ENCODE measurements around the gene ANKS3. TPM values are rescaled to one million over a fixed set of nuclear protein-coding genes. Genes with fewer than 3 reads are reported as not detected.

The ANKS3 gene
- total RNA-seq, 2 donors from 2014 or later = 10.1 to 23.2 TPM

- intact Hi-C loops (cut with DNase I) = no loop called here
- Histone ChIP-seq H3K27ac (no peak overlapping the region), H3K4me3 (no peak overlapping the region), H3K9ac (ENCODE audit: low read depth in 2 of 2, low read length in 2 of 2) (no peak overlapping the region), H3K9me3 (no peaks in the 10 kb centered on the region), H3K36me3 (peaks cover 12% of the 10 kb centered on the region), H3K27me3 (no peaks in the 10 kb centered on the region), H3K4me1 (peaks cover 14% of the 10 kb centered on the region)
- TF ChIP-seq CTCF (IDR thresholded peaks at IDR 0.05) = no peak
- DNase-seq = no peak
Measured at GRCh38 chr16:4699046-4699556, 35.0 kb downstream of the ANKS3 start.

DNA sequence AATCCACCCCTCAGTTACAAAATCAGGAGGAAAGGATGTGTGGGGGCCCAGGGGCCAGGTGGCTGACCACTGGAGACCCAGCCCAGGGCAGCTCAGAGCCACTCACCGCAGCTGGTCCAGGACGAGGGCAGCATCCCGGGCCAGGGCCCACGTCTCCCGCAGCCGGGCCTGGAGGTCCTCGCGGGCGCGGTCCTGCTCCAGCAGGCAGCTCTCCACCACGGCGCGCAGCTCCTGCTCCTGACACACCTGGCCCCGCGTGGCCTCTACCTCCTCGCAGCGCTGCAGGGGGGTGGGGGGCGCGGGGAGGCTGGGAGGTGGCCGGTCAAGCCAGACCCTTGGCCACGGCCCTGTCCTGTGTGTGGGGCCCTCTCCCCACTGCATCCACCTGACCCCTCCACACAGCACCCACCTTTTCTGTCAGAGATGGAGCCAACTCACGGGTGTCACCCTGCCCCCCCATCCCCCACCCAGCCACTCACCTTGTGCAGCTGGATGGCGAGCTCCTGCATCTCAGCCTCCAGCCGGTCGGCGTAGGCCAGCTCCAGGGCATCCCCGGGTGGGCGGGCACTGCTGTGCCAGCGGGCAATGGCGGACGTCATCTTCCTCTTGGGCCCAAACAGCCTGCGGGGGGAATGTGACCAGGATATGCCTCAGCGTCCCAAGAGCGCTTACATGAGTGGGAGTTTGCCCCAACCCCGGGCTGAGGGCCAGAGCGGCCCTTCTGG is 35.6 kb downstream of the ANKS3 start:
- H3K9me3 ChIP-seq = no peaks in the 10 kb centered on the region
- no peak overlapping the region for H3K9ac ChIP-seq (ENCODE audit: low read depth in 2 of 2, low read length in 2 of 2)
- peaks cover 14% of the 10 kb centered on the region for H3K4me1 ChIP-seq
- H3K27me3 ChIP-seq = no peaks in the 10 kb centered on the region
- intact Hi-C loops (cut with DNase I) = no loop called here
- no peak for TF ChIP-seq CTCF (IDR thresholded peaks at IDR 0.05)
- no peak for DNase-seq
- H3K27ac ChIP-seq = no peak overlapping the region
- H3K36me3 ChIP-seq = peaks cover 12% of the 10 kb centered on the region
- no peak overlapping the region for H3K4me3 ChIP-seq

DNA sequence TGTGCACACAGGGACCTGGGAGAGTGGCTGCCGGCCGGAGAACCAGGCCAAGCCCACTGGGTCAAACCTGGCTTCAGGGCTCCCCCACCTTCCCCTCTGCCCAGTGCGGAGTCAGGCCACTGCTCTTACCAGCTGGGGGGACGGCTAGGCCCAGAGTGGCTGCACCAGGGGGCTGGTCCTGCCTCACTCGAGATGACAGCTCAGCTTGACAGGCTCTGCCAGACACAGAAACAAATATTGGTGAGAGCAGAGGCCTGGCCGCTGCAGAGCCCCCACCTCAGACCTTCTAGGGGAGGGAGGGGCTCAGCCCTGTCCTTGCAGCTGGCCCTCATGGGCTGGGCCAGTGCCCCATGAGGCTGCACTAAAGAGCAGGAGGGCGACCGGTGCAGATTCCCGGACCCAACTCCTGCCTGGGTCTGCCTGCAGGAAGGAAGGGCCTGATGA is 36.2 kb downstream of the ANKS3 start:
- Histone ChIP-seq H3K9me3 (no peaks in the 10 kb centered on the region), H3K4me3 (no peak overlapping the region), H3K9ac (ENCODE audit: low read depth in 2 of 2, low read length in 2 of 2) (no peak overlapping the region), H3K27ac (no peak overlapping the region), H3K36me3 (peaks cover 12% of the 10 kb centered on the region), H3K27me3 (no peaks in the 10 kb centered on the region), H3K4me1 (peaks cover 14% of the 10 kb centered on the region)
- no peak for DNase-seq
- TF ChIP-seq CTCF (IDR thresholded peaks at IDR 0.05) = no peak
- intact Hi-C loops (cut with DNase I) = no loop called here

- peaks cover 9% of the 10 kb centered on the region for H3K4me1 ChIP-seq
- no peak for DNase-seq
- H3K9ac ChIP-seq (ENCODE audit: low read depth in 2 of 2, low read length in 2 of 2) = no peak overlapping the region
- TF ChIP-seq CTCF (IDR thresholded peaks at IDR 0.05) = no peak
- no peaks in the 10 kb centered on the region for H3K27me3 ChIP-seq
- H3K27ac ChIP-seq = no peak overlapping the region
- intact Hi-C loops (cut with DNase I) = no loop called here
- H3K36me3 ChIP-seq = peaks cover 12% of the 10 kb centered on the region
- H3K4me3 ChIP-seq = no peak overlapping the region
- H3K9me3 ChIP-seq = no peaks in the 10 kb centered on the region
Measured at GRCh38 chr16:4696905-4697847, 36.9 kb downstream of the ANKS3 start.

- Histone ChIP-seq H3K9me3 (no peaks in the 10 kb centered on the region), H3K9ac (ENCODE audit: low read depth in 2 of 2, low read length in 2 of 2) (no peak overlapping the region), H3K36me3 (peaks cover 12% of the 10 kb centered on the region), H3K4me3 (no peak overlapping the region), H3K27ac (no peak overlapping the region), H3K4me1 (peaks cover 5% of the 10 kb centered on the region), H3K27me3 (no peaks in the 10 kb centered on the region)
- TF ChIP-seq CTCF (IDR thresholded peaks at IDR 0.05) = no peak
- peak; percentile 32 for DNase-seq
- intact Hi-C loops (cut with DNase I) = no loop called here
Measured at GRCh38 chr16:4696172-4696904, 37.7 kb downstream of the ANKS3 start.

Measured in colonic mucosa (tissue), 4 donors.